CD14-positive monocyte (primary cell): Measurements from ENCODE around the gene SPATA33. TPM values are rescaled to one million over a fixed set of nuclear protein-coding genes. Genes with fewer than 3 reads are reported as not detected.

ENCODE experiments used
- DNase-seq, 3 donors: peaks; one replicate each; pipeline ENCODE4 v3.0.0-alpha.2; 2011 to 2022
- H2AFZ ChIP-seq: 2 replicates; pipeline ENCODE4 v1.6.0; 2012; ENCODE audit warnings: mild to moderate bottlenecking, low read depth, low read length, inconsistent platforms; ENCODE audit not compliant: insufficient read depth, poor library complexity, severe bottlenecking
- H3K27ac ChIP-seq, 2 donors: 1 replicate in 1 of 2; 2 replicates in 1 of 2; pipeline ENCODE4 v1.5.1; 2012 to 2013; ENCODE audit warnings: low read length in 2 of 2, control low read depth in 1 of 2, inconsistent platforms in 1 of 2, low read depth in 1 of 2, mild to moderate bottlenecking in 1 of 2
- H3K27me3 ChIP-seq, 2 donors: one replicate each; pipeline versions ENCODE4 v1.6.0 to v1.6.1; 2011 to 2013; ENCODE audit warnings: low read length in 2 of 2; ENCODE audit not compliant: control insufficient read depth in 2 of 2, insufficient read depth in 2 of 2
- H3K36me3 ChIP-seq, 2 donors: replicated peaks in 1 of 2; 1 replicate in 1 of 2; 2 replicates in 1 of 2; pipeline versions ENCODE4 v1.5.1 to v1.6.1; 2012 to 2013; ENCODE audit warnings: low read length in 2 of 2, control low read depth in 1 of 2, inconsistent platforms in 1 of 2, mild to moderate bottlenecking in 1 of 2; ENCODE audit not compliant: insufficient read depth in 2 of 2, control insufficient read depth in 1 of 2
- H3K4me1 ChIP-seq, 2 donors: 1 replicate in 1 of 2; 2 replicates in 1 of 2; pipeline versions ENCODE4 v1.5.1 to v1.6.1; 2012 to 2013; ENCODE audit warnings: low read length in 2 of 2, control low read depth in 1 of 2, inconsistent platforms in 1 of 2, mild to moderate bottlenecking in 1 of 2, moderate library complexity in 1 of 2; ENCODE audit not compliant: insufficient read depth in 2 of 2, control insufficient read depth in 1 of 2
- H3K4me2 ChIP-seq: replicated peaks from 2 replicates; pipeline ENCODE3; 2012; ENCODE audit warnings: low read length, moderate library complexity, mild to moderate bottlenecking; ENCODE audit not compliant: poor library complexity, severe bottlenecking; ENCODE audit errors: extremely low read depth
- H3K4me3 ChIP-seq, 3 experiments: fragments of 200-600 bp in 1 of 3; sonication (generic) in 1 of 3; replicated peaks in 1 of 3; 1 replicate in 2 of 3; 2 replicates in 1 of 3; pipeline ENCODE4 v1.5.1; 2011 to 2013; ENCODE audit warnings: low read length in 3 of 3, mild to moderate bottlenecking in 3 of 3, control low read depth in 2 of 3, low read depth in 2 of 3, inconsistent platforms in 1 of 3, moderate library complexity in 1 of 3
- H3K79me2 ChIP-seq: 2 replicates; pipeline ENCODE4 v1.6.0; 2012; ENCODE audit warnings: mild to moderate bottlenecking, control low read depth, inconsistent platforms, low read length, moderate library complexity; ENCODE audit not compliant: insufficient read depth
- H3K9ac ChIP-seq: 2 replicates; pipeline ENCODE4 v1.6.0; 2017; ENCODE audit warnings: low read length, mild to moderate bottlenecking; ENCODE audit not compliant: insufficient read depth, poor library complexity, severe bottlenecking
- H3K9me3 ChIP-seq, 2 donors: replicated peaks in 1 of 2; 1 replicate in 1 of 2; 2 replicates in 1 of 2; pipeline versions ENCODE4 v1.5.1 to v1.6.1; 2012 to 2013; ENCODE audit warnings: low read length in 2 of 2, control low read depth in 1 of 2; ENCODE audit not compliant: control insufficient read depth in 1 of 2, insufficient read depth in 1 of 2
- H4K20me1 ChIP-seq: 2 replicates; pipeline ENCODE4 v1.6.0; 2012; ENCODE audit warnings: mild to moderate bottlenecking, low read length, control low read depth, moderate library complexity; ENCODE audit not compliant: insufficient read depth
- H3K27ac Mint-ChIP-seq, 7 donors: one replicate each; pipeline ENCODE4 v1.8.0; 2020; ENCODE audit warnings: mild to moderate bottlenecking in 7 of 7, mixed read lengths in 7 of 7, moderate library complexity in 6 of 7, inconsistent platforms in 2 of 7
- H3K27me3 Mint-ChIP-seq, 3 donors: one replicate each; pipeline ENCODE4 v1.8.0; 2021 to 2022; ENCODE audit warnings: low read depth in 3 of 3, mild to moderate bottlenecking in 3 of 3, mixed read lengths in 3 of 3, moderate library complexity in 3 of 3, inconsistent platforms in 1 of 3
- H3K36me3 Mint-ChIP-seq, 2 donors: one replicate each; pipeline ENCODE4 v1.8.0; 2020; ENCODE audit warnings: mixed read lengths in 2 of 2, inconsistent platforms in 1 of 2, mild to moderate bottlenecking in 1 of 2
- H3K4me1 Mint-ChIP-seq: one replicate; pipeline ENCODE4 v1.8.0; 2020; ENCODE audit warnings: mild to moderate bottlenecking, mixed read lengths
- H3K4me3 Mint-ChIP-seq, 2 donors: one replicate each; pipeline ENCODE4 v1.8.0; 2020; ENCODE audit warnings: mild to moderate bottlenecking in 2 of 2, mixed read lengths in 2 of 2, moderate library complexity in 1 of 2
- H3K9me3 Mint-ChIP-seq, 7 donors: one replicate each; pipeline ENCODE4 v1.8.0; 2020 to 2022; ENCODE audit warnings: mixed read lengths in 7 of 7, mild to moderate bottlenecking in 6 of 7, moderate library complexity in 6 of 7, inconsistent platforms in 2 of 7
- CTCF ChIP-seq: fragments of 200-600 bp; IDR thresholded peaks from one replicate; pipeline ENCODE4 v1.8.0; 2022; ENCODE audit warnings: antibody characterized with exemption, mild to moderate bottlenecking
- WGBS: methylation state at CpG from one replicate; pipeline ENCODE4 v1.1.5; 2013; ENCODE audit warnings: missing lambda C conversion rate; ENCODE audit not compliant: insufficient coverage; 5-methylcytosine and 5-hydroxymethylcytosine counted together
- intact Hi-C, 2 donors: fragments of 100-400 bp; cut with micrococcal nuclease; formaldehyde crosslinking; loops; one replicate each; pipeline versions ENCODE4 v1.15.0 to v1.15.1; 2023
- polyA minus RNA-seq: library from RNA; depleted of rRNA, polyadenylated mRNA; stranded (reverse); fragments of >200 nt; gene quantifications from 2 replicates; pipeline ENCODE4 v1.2.3, GENCODE V29; 2012
- polyA plus RNA-seq, 3 donors: library from polyadenylated mRNA; depleted of rRNA in 1 of 3; unstranded in 2 of 3; stranded (reverse) in 1 of 3; fragments of 300-500 nt in 2 of 3; fragments of >200 nt in 1 of 3; fragmentation: Illumina TruSeq in 2 of 3; gene quantifications; 1 replicate in 2 of 3; 2 replicates in 1 of 3; pipeline ENCODE4 v1.2.3, GENCODE V29; 2012 to 2021
- total RNA-seq, 12 experiments: library from RNA in 1 of 12; stranded (reverse) in 1 of 12; fragments of 120-200 nt in 1 of 12; gene quantifications; one replicate each; pipeline ENCODE4 v1.2.4 and lab custom pipeline; 2013 to 2026; ENCODE audit warnings: mixed read lengths in 6 of 12, inconsistent platforms in 1 of 12

Gene SPATA33
- 2.1 TPM for total RNA-seq (2013)
- polyA plus RNA-seq (1 to 10 TPM; 1.4 to 3.5 (median 1.8) TPM), polyA minus RNA-seq (0.55 and 0.80 TPM in 2 replicates), total RNA-seq (lab: John Stamatoyannopoulos, UW) (0.34 to 3.2 (median 1.7) reads per million in 11 experiments)

DNA sequence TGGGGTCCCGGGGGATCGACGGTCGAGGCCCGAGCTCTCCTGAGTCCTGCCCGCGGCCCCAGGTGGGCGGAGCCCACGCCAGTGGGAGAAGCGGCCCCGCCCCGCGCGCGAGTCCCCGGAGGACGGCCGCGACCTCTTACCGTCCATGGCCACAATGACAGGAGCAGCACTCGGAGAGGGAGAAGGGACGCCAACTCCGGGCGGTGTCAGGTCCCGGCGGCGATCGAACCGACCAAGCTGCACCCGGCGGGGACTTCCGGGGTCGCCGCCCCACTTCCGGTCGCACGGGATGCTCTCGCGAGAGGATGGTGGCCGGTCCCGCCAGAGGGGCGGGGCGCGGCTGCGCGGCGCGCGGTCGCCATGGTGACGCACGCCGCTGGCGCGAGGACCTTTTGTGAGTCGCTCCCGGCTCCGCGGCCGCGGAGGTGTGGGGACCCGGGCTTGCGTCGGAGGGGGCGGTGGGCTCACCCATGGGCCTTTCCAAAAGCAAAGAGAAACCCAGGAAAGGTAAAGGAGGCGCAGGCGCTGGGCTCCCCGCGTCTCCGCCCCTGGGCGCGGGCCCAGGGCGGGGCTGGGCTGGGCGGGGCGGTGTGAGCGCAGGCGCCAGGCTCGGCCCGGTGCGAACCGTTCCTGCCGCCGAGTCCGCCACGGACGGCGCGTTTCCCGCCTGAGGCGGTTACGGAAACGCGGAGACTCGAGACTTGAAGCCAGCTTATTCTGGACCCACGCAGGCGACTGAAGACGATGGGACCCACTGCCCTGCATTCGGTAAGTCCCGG is at the start of gene SPATA33, which contains the start of gene CHMP1A:
Gene SPATA33 (plus strand): TSS at position 395 of the 779 bp plus-strand sequence. CDS start 76 bp downstream, at position 471.
Gene CHMP1A (minus strand): TSS at position 267 of the 779 bp plus-strand sequence. CDS start 120 bp downstream, at position 147.
- H3K9me3 ChIP-seq: no peaks in the 10 kb centered on the region
- peak within 1 kb of the TSS; percentile 97 for H2AFZ ChIP-seq
- H3K4me3 ChIP-seq: peak within 1 kb of the TSS; percentile 89 to 98 (median 96)
- H3K27me3 ChIP-seq: no peaks in the 10 kb centered on the region
- Mint-ChIP-seq H3K27ac (peak within 1 kb of the TSS; percentile 79 to 92 (median 84)), H3K27me3 (peaks cover 0 to 1% (median 0%) of the 10 kb centered on the region in 3 donors), H3K4me3 (peak within 1 kb of the TSS; percentile 86 to 93), H3K36me3 (peaks cover 25 to 49% of the 10 kb centered on the region in 2 donors), H3K4me1 (peaks cover 29% of the 10 kb centered on the region), H3K9me3 (no peaks in the 10 kb centered on the region)
- H4K20me1 ChIP-seq: peaks cover 34% of the 10 kb centered on the region
- H3K79me2 ChIP-seq: peaks cover 59% of the 10 kb centered on the region
- WGBS: under 1% methylated on average over 98 of the region's 99 CpGs
- no peak for TF ChIP-seq CTCF
- H3K4me1 ChIP-seq: peaks cover 16 to 21% of the 10 kb centered on the region in 2 donors
- H3K9ac ChIP-seq: peak within 1 kb of the TSS; percentile 97
- peak; percentile 83 to 90 (median 85) for DNase-seq
- intact Hi-C loops: no loop called here
- H3K4me2 ChIP-seq: peak within 1 kb of the TSS; percentile 99
- peaks cover 10 to 45% of the 10 kb centered on the region in 2 donors for H3K36me3 ChIP-seq
- H3K27ac ChIP-seq: peak within 1 kb of the TSS; percentile 9 to 89

DNA sequence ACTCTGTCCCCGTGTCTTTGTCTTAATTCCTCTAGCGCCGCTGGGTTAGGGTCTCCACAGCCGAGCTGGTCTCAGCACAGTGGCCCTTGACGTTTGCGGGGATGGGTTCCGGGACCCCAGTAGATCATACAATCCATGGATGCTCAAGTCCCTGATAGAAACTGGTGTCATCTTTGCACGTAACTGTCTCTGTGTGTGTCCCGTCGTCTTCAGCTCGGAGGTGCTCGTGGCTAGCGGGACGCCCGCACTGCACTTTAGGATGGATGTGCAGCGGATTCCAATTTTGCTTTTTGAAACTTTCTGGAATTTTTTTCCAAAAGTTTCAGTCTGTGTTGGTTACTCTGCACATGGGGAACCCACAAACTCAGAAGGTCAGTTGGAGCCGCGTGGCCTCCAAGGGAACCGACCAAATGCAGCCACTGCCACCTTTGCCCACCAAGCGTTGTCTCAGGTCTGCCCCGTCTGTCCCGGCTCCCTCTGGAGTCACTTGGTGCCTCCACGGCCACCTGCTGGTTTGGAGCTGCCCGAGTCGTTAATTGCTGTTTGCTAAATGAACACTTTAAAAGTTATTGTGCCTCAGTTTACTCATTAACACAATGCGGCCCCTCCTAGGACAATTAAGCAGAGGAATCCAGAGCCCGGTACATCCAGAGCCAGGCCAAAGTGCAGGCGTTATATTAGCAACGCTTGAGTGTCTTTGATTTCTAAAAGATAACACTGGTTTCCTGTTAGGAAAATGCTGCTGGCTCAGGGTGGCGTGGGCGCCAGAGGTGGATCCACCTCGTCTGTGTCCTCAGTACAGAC is 49.5 kb upstream of the SPATA33 start:
- Histone ChIP-seq H2AFZ (no peak overlapping the region), H3K4me2 (no peak overlapping the region), H3K4me1 (no peaks in the 10 kb centered on the region), H3K79me2 (no peaks in the 10 kb centered on the region), H3K27me3 (no peaks in the 10 kb centered on the region), H3K9ac (no peak overlapping the region), H3K27ac (no peak overlapping the region), H3K4me3 (no peak overlapping the region), H4K20me1 (no peaks in the 10 kb centered on the region), H3K9me3 (no peaks in the 10 kb centered on the region), H3K36me3 (no peaks in the 10 kb centered on the region)
- intact Hi-C loops: no loop called here
- Mint-ChIP-seq H3K4me3 (no peak overlapping the region), H3K4me1 (peaks cover under 1% of the 10 kb centered on the region), H3K36me3 (no peaks in the 10 kb centered on the region), H3K27ac (no peak overlapping the region), H3K27me3 (peaks cover under 1 to 6% (median 3%) of the 10 kb centered on the region in 3 donors), H3K9me3 (no peaks in the 10 kb centered on the region)
- 89% methylated on average over 23 of the region's 32 CpGs for WGBS
- DNase-seq: no peak
- TF ChIP-seq CTCF: no peak
